Omental fat pad (tissue), 4 donors: ENCODE data around the gene KCNQ1OT1. TPM values are rescaled to one million over a fixed set of nuclear protein-coding genes. Genes with fewer than 3 reads are reported as not detected.
"Not testable (repeated sequence)": the region's sequence is repeated elsewhere in the genome, so short reads cannot be mapped to it uniquely, and the experiment has no call there.

Source experiments
- ATAC-seq: fragments of 150-250 bp; one replicate; pipeline ENCODE4 v1.9.1; 2016; ENCODE audit warnings: mild to moderate bottlenecking, moderate library complexity; ENCODE audit not compliant: low FRiP score
- DNase-seq: peaks from one replicate; pipeline ENCODE4 v3.0.0-alpha.2; 2019; ENCODE audit warnings: low spot score
- total RNA-seq, 4 donors: library from RNA; depleted of rRNA; stranded (reverse); fragments of >200 nt; gene quantifications; one replicate each; pipeline ENCODE4 v1.1.0, GENCODE V29; 2016
- TF ChIP-seq, protein P1 (sequence below), 3 donors: fragments of 450-650 bp; IDR thresholded peaks; one replicate each; pipeline ENCODE4 v1.5.1; 2016 to 2017; ENCODE audit warnings: antibody characterized with exemption in 3 of 3, mild to moderate bottlenecking in 3 of 3, moderate library complexity in 2 of 3

KCNQ1OT1 gene
- total RNA-seq, 4 donors from 2014 or later = 3.4 to 9.7 (median 6.2) TPM

DNA sequence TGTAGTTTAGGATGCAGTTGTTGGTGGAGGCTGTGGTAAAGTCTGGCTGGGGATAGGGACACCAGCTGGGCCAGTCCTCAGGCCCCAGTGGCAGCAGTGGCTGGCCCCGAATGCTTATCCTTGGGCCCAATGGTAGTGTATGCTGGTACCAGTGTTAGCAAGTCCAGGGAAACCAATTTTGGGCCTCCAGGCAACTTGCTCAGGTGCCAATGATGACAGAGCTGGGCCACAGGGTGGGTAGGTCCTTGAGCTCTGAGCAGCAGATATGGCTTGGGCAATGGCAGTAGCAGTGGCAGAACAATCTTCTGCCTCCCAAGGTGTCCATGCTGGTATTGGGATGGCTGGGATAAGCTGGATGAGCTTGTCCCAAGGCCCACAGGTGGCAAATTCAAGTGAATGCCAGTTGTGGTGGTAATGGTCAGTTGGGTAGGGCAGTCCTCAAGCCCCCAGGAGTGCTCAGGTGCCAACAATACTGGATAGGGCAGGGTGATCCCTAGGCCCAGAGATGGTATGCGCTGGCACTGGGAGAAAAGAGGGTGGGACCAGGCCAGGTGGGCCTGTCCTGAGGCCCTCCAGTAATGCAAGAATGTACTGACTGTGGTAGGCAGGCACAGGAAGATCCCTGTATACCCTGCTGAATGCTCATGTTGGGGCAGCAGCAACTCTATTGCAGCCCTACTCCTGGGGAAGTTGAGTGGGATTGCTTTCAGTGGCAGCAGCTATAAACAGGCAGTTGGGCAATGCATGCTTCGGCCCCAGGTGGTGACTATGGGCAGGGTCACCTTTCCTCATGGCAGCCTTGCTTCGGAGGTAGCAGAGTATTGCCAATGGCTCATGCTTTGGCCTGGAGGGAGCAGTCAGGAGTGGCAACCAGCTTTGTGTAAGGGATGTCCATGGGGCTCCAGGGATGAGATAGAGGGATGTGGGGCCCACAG lies 54.7 kb downstream of the KCNQ1OT1 start:
- TF ChIP-seq, protein P1, sequence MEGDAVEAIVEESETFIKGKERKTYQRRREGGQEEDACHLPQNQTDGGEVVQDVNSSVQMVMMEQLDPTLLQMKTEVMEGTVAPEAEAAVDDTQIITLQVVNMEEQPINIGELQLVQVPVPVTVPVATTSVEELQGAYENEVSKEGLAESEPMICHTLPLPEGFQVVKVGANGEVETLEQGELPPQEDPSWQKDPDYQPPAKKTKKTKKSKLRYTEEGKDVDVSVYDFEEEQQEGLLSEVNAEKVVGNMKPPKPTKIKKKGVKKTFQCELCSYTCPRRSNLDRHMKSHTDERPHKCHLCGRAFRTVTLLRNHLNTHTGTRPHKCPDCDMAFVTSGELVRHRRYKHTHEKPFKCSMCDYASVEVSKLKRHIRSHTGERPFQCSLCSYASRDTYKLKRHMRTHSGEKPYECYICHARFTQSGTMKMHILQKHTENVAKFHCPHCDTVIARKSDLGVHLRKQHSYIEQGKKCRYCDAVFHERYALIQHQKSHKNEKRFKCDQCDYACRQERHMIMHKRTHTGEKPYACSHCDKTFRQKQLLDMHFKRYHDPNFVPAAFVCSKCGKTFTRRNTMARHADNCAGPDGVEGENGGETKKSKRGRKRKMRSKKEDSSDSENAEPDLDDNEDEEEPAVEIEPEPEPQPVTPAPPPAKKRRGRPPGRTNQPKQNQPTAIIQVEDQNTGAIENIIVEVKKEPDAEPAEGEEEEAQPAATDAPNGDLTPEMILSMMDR (IDR thresholded peaks at IDR 0.05) = no peak
- ATAC-seq = no peak
- DNase-seq = no peak

- TF ChIP-seq, protein P1 (IDR thresholded peaks at IDR 0.05) = no peak
- no peak for DNase-seq
- ATAC-seq = no peak
These were observed 56.0 kb downstream of the KCNQ1OT1 start for GRCh38 chr11:2643746-2644145.

DNA sequence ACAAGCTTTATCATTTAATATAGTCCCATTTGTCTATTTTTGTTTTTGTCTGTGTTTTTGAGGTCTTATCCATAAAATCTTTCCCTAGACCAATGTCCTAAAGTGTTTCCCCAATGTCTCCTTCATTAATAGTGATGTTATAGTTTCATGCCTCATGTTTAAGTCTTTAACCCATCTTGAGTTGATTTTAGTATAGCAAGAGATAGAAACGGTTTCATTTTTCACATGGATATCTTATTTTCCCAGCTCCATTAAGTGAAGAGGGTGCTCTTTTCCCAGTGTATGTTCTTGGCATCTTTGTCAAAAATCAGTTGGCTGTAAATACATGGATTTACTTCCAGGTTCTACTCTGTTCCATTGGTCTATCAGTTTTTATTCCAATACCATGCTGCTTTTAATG lies 58.2 kb downstream of the KCNQ1OT1 start:
- ATAC-seq (no peak), DNase-seq (no peak)
- TF ChIP-seq, protein P1 (IDR thresholded peaks at IDR 0.05) = no peak

DNA sequence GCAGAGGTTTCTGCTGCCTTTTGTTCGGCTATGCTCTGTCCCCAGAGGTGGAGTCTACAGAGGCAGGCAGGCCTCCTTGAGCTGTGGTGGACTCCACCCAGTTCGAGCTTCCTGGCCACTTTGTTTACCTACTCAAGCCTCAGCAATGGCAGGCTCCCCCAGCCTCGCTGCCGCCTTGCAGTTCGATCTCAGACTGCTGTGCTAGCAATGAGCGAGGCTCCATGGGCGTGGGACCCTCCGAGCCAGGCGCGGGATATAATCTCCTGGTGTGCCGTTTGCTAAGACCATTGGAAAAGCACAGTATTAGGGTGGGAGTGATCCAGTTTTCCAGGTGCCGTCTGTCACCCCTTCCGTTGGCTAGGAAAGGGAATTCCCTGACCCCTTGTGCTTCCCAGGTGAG lies 60.0 kb downstream of the KCNQ1OT1 start:
- not testable (repeated sequence) for DNase-seq, ATAC-seq

DNA sequence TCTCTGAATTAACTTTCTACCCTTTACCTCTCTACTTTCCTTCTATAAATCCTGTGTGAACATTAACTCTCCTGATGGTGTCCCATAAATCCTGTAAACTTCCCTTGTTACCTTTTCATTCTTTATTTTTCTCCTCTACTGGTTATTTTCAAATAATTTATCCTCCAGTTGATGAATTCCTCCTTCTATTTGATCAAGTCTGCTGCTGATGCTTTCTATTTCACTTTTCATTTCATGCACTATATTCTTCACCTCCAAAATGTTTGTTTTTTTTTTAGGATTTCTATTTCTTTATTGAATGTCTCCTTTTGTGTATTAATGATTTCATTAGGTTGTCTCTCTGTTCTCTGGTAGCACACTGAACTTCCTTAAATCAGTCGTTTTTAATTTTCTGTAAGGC lies 68.6 kb downstream of the KCNQ1OT1 start:
- no peak for DNase-seq
- ATAC-seq = no peak
- TF ChIP-seq, protein P1 (IDR thresholded peaks at IDR 0.05) = no peak

GRCh38 chr11:2630679-2631078 lies 69.1 kb downstream of the KCNQ1OT1 start:
- DNase-seq = no peak
- no peak for ATAC-seq
- TF ChIP-seq, protein P1 (IDR thresholded peaks at IDR 0.05) = no peak

DNA sequence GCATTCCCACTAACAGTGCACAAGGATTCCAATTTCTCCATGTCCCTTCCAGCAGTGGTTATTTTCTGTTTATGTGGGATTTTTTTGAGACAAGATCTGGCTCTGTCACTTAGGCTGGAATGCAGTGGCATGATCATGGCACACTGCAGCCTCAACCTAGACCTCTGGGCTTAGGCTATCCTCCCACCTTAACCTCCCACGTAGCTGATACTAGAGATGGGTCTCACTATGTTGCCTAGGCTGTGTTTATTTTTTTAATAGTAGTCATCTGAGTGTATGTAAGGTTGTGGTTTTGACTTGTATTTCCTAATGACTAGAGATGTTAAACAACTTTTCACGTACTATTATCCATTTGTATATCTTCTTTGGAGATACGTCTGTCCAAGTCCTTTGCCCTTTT lies 74.6 kb downstream of the KCNQ1OT1 start:
- TF ChIP-seq, protein P1 (IDR thresholded peaks at IDR 0.05) = no peak
- DNase-seq (no peak), ATAC-seq (no peak)
